WTC11 (cell line): ENCODE results near the gene PGP. TPM values are rescaled to one million over a fixed set of nuclear protein-coding genes. Genes with fewer than 3 reads are reported as not detected.
"Not testable (repeated sequence)": the region's sequence is repeated elsewhere in the genome, so short reads cannot be mapped to it uniquely, and the experiment has no call there.

ENCODE experiments used
- ATAC-seq: fragments of 200-7000 bp; cut with Tn5 transposase; 2 replicates; pipeline ENCODE4 v1.10.0; 2021; ENCODE audit warnings: mild to moderate bottlenecking, moderate library complexity
- CTCF ChIA-PET: fragments of 300-600 bp; sonication (Branson Sonifier 250); formaldehyde crosslinking; loops from one replicate; lab custom pipeline; 2021; ENCODE audit warnings: antibody characterized with exemption; lab: Charles Lee
- POLR2A ChIA-PET: fragments of 350-600 bp; sonication (Branson Sonifier 250); formaldehyde crosslinking; loops from one replicate; lab custom pipeline; 2021; ENCODE audit warnings: antibody characterized with exemption; lab: Charles Lee
- DNase-seq: peaks from one replicate; pipeline ENCODE4 v3.0.0; 2021; ENCODE audit warnings: low spot score
- H3K27ac Mint-ChIP-seq: 2 replicates; pipeline ENCODE4 v1.8.0; 2021; ENCODE audit warnings: mixed read lengths
- H3K27me3 Mint-ChIP-seq: 2 replicates; pipeline ENCODE4 v1.8.0; 2021; ENCODE audit warnings: low read depth, mild to moderate bottlenecking, moderate library complexity, mixed read lengths
- H3K36me3 Mint-ChIP-seq: 2 replicates; pipeline ENCODE4 v1.8.0; 2021; ENCODE audit warnings: mixed read lengths
- H3K4me1 Mint-ChIP-seq: 2 replicates; pipeline ENCODE4 v1.8.0; 2022; ENCODE audit warnings: mixed read lengths
- H3K4me3 Mint-ChIP-seq: 2 replicates; pipeline ENCODE4 v1.8.0; 2021; ENCODE audit warnings: mild to moderate bottlenecking, moderate library complexity, mixed read lengths
- H3K9me3 Mint-ChIP-seq: 2 replicates; pipeline ENCODE4 v1.8.0; 2021; ENCODE audit warnings: mixed read lengths
- ATF6 ChIP-seq: sonication (generic); formaldehyde crosslinking; IDR thresholded peaks from 2 replicates; pipeline ENCODE4 v1.8.1; 2023; ENCODE audit warnings: mild to moderate bottlenecking, missing genetic modification reagents
- ETV6 ChIP-seq: sonication (generic); formaldehyde crosslinking; IDR thresholded peaks from 2 replicates; pipeline ENCODE4 v1.8.1; 2022; ENCODE audit warnings: mild to moderate bottlenecking, missing genetic modification reagents
- FOXP4 ChIP-seq: sonication (generic); formaldehyde crosslinking; IDR thresholded peaks from 2 replicates; pipeline ENCODE4 v1.8.0; 2022; ENCODE audit warnings: mild to moderate bottlenecking, missing genetic modification reagents
- JAZF1 ChIP-seq: fragments of 250-450 bp; sonication (Bioruptor Pico); IDR thresholded peaks from 2 replicates; pipeline ENCODE4 v1.9.0; 2021; ENCODE audit warnings: moderate library complexity, mild to moderate bottlenecking, inconsistent platforms
- JUN ChIP-seq: sonication (generic); formaldehyde crosslinking; IDR thresholded peaks from 2 replicates; pipeline ENCODE4 v1.8.0; 2023; ENCODE audit warnings: mild to moderate bottlenecking, missing genetic modification reagents
- MAX ChIP-seq: sonication (generic); formaldehyde crosslinking; IDR thresholded peaks from 2 replicates; pipeline ENCODE4 v1.8.0; 2022; ENCODE audit warnings: mild to moderate bottlenecking, missing genetic modification reagents
- SP1 ChIP-seq: sonication (generic); formaldehyde crosslinking; conservative IDR thresholded peaks from 2 replicates; pipeline ENCODE4 v1.8.1; 2022; ENCODE audit warnings: missing genetic modification reagents
- TEAD1 ChIP-seq: sonication (generic); formaldehyde crosslinking; IDR thresholded peaks from 2 replicates; pipeline ENCODE4 v1.8.0; 2022; ENCODE audit warnings: mild to moderate bottlenecking, missing genetic modification reagents
- ZBTB21 ChIP-seq: sonication (generic); formaldehyde crosslinking; IDR thresholded peaks from 2 replicates; pipeline ENCODE4 v1.8.1; 2023; ENCODE audit warnings: mild to moderate bottlenecking, missing genetic modification reagents, borderline replicate concordance
- ZMAT4 ChIP-seq: fragments of 250-450 bp; sonication (Bioruptor Pico); IDR thresholded peaks from 2 replicates; pipeline ENCODE4 v1.9.0; 2021; ENCODE audit warnings: mild to moderate bottlenecking
- ZNF232 ChIP-seq: sonication (generic); formaldehyde crosslinking; IDR thresholded peaks from 2 replicates; pipeline ENCODE4 v1.8.0; 2022; ENCODE audit warnings: mild to moderate bottlenecking, missing genetic modification reagents
- ZNF263 ChIP-seq: sonication (generic); formaldehyde crosslinking; IDR thresholded peaks from 2 replicates; pipeline ENCODE4 v1.8.1; 2022; ENCODE audit warnings: low read depth, mild to moderate bottlenecking, moderate library complexity, missing genetic modification reagents
- ZNF396 ChIP-seq: fragments of 250-450 bp; sonication (Bioruptor Pico); IDR thresholded peaks from 2 replicates; pipeline ENCODE4 v1.8.0; 2021; ENCODE audit warnings: mild to moderate bottlenecking, moderate library complexity, borderline replicate concordance
- ZNF425 ChIP-seq: fragments of 250-450 bp; sonication (Bioruptor Pico); conservative IDR thresholded peaks from 2 replicates; pipeline ENCODE4 v1.9.0; 2021; ENCODE audit warnings: mild to moderate bottlenecking
- ZNF532 ChIP-seq: fragments of 250-450 bp; sonication (Bioruptor Pico); IDR thresholded peaks from 2 replicates; pipeline ENCODE4 v1.9.0; 2021; ENCODE audit warnings: mild to moderate bottlenecking, borderline replicate concordance
- total RNA-seq: library from RNA; stranded (reverse); gene quantifications from 3 replicates; pipeline ENCODE4 v1.2.3, GENCODE V29; 2021

The PGP gene
- total RNA-seq, 1 experiment from 2014 or later, result 39.5 TPM

GRCh38 chr16:2214719-2214968 is at the start of gene PGP (continued):
- TF ChIP-seq ZNF532 (CRISPR knock-in tag), result no peak
- TF ChIP-seq JUN (CRISPR knock-in tag), result no peak
- no peak for TF ChIP-seq ATF6 (CRISPR knock-in tag)
- no peak for TF ChIP-seq ZBTB21
- TF ChIP-seq MAX (CRISPR knock-in tag), result no peak
- no peak for TF ChIP-seq ZNF263 (CRISPR knock-in tag)
- TF ChIP-seq TEAD1 (CRISPR knock-in tag), result no peak
- 0 out of 2 replicates have a peak, but pooled peaks have one; percentile 68 for TF ChIP-seq SP1 (CRISPR knock-in tag)
- 0 out of 2 replicates have a peak, but pooled peaks have one; percentile 88 for TF ChIP-seq ZNF396 (CRISPR knock-in tag)

GRCh38 chr16:2263026-2263425 is 48.4 kb upstream of the PGP start:
- Mint-ChIP-seq H3K36me3 (peaks cover 83% of the 10 kb centered on the region), H3K4me1 (peaks cover 24% of the 10 kb centered on the region)
- not testable (repeated sequence) for ATAC-seq, H3K4me3 Mint-ChIP-seq, H3K27ac Mint-ChIP-seq, H3K9me3 Mint-ChIP-seq, H3K27me3 Mint-ChIP-seq, DNase-seq
- CTCF ChIA-PET, result interaction anchor here (1.1 to 1.8 kb wide), 3 partner anchors 11 to 238 kb away, joined by 3 to 12 read pairs (median 3); partner anchors contain the start of gene ECI1
- POLR2A ChIA-PET, result interaction anchor here (0.6 to 2.4 kb wide), 4 partner anchors 9 to 37 kb away, joined by 4 to 12 read pairs (median 4); partner anchors contain the start of genes DNASE1L2 and ECI1

GRCh38 chr16:2260250-2260649 is 45.6 kb upstream of the PGP start:
- ChIA-PET CTCF (interaction anchor here (1.0 kb wide), 1 partner anchor 241 kb away, joined by 3 read pairs; no protein-coding TSS in a partner anchor), POLR2A (interaction anchor here (0.6 to 0.7 kb wide), 3 partner anchors 24 to 199 kb away, joined by 5 to 7 read pairs (median 6); partner anchors contain the start of gene TEDC2)
- H3K9me3 Mint-ChIP-seq, result no peaks in the 10 kb centered on the region
- no peaks in the 10 kb centered on the region for H3K27me3 Mint-ChIP-seq
- H3K36me3 Mint-ChIP-seq, result peaks cover 97% of the 10 kb centered on the region
- DNase-seq, result no peak
- no peak overlapping the region for H3K27ac Mint-ChIP-seq
- H3K4me1 Mint-ChIP-seq, result peaks cover 8% of the 10 kb centered on the region
- no peak overlapping the region for H3K4me3 Mint-ChIP-seq
- no peak for ATAC-seq
- no peak for TF ChIP-seq JAZF1 (CRISPR knock-in tag)
- no peak for TF ChIP-seq FOXP4
- no peak for TF ChIP-seq ZNF425
- TF ChIP-seq ZNF232 (CRISPR knock-in tag), result no peak
- no peak for TF ChIP-seq ZMAT4 (CRISPR knock-in tag)
- TF ChIP-seq ATF6 (CRISPR knock-in tag), result no peak
- no peak for TF ChIP-seq ETV6
